Measurements from ENCODE around the gene VAMP8.

GRCh38 chr2:85531589-85531988, 45.8 kb upstream of the VAMP8 start:
- TF ChIP-seq CTCF (IDR thresholded peaks at IDR 0.05) (no peak), POLR2A (IDR thresholded peaks at IDR 0.05) (no peak), POLR2AphosphoS5 (IDR thresholded peaks at IDR 0.05; ENCODE audit: insufficient read depth in 1 of 2, low read depth in 1 of 2) (no peak)
